ENCODE measurements around the gene PHYHIPL. TPM values are rescaled to one million over a fixed set of nuclear protein-coding genes. Genes with fewer than 3 reads are reported as not detected.

The PHYHIPL gene
- total and polyA plus RNA-seq, 2 of the 8 experiments (the other 6 are each of a cell fraction or from before 2014, with no cell fraction given) = 0.23 to 0.48 TPM

DNA sequence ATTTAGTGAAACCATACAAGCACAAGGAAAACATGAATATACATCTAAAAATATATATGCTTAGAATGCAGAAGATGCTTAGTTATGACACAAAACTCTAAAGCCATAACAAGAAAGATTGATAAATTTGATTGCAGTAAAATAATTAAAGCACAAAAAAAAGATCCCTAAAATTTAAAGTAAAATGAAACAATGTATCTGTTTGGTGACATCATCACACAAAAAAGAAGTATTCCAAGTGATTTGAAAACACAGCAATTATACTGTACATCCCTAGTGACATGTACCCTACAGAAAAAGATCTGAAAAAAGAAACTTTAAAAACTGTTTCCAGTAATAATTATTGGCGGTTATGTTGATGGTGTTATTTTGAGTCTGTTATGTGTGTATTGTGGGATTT, 37.7 kb downstream of the PHYHIPL start:
- no peak overlapping the region for H2AK5ac ChIP-seq (ENCODE audit: low read depth, low read length)
- H3K4ac ChIP-seq (replicated peaks; ENCODE audit: insufficient read length, low read depth, low read length) = no peak overlapping the region
- no peak overlapping the region for H3K27ac ChIP-seq (ENCODE audit: low read depth, low read length)
- no peaks in the 10 kb centered on the region for H3K79me2 ChIP-seq (ENCODE audit: control insufficient read depth in 1 of 2, insufficient read depth in 2 of 2, low read length in 2 of 2)
- no peak overlapping the region for H2BK12ac ChIP-seq (ENCODE audit: low read depth, low read length)
- H2AFZ ChIP-seq (ENCODE audit: low read length) = no peak overlapping the region
- H3K9me3 ChIP-seq (ENCODE audit: insufficient read depth in 2 of 2, low read depth in 1 of 2, low read length in 1 of 2) = no peaks in the 10 kb centered on the region; a peak in 1 of 4 replicates
- ChIA-PET CTCF (ENCODE audit: partially characterized antibody) (no interaction called here), POLR2A (ENCODE audit: partially characterized antibody) (no interaction called here)
- no peaks in the 10 kb centered on the region for H3K4me1 ChIP-seq (replicated peaks in 1 of 4; ENCODE audit: control insufficient read depth in 3 of 4, insufficient read depth in 4 of 4, low read length in 3 of 4)
- H4K91ac ChIP-seq (replicated peaks; ENCODE audit: insufficient read length, low read length) = no peak overlapping the region
- H3K56ac ChIP-seq (replicated peaks; ENCODE audit: insufficient read length, low read depth, low read length) = no peak overlapping the region
- no peak for FAIRE-seq
- H2BK5ac ChIP-seq (ENCODE audit: low read depth, low read length) = no peak overlapping the region
- H3K23ac ChIP-seq (ENCODE audit: insufficient read length) = no peak overlapping the region
- H3K4me3 ChIP-seq (ENCODE audit: extremely low read depth in 1 of 4, insufficient read depth in 2 of 4, low read depth in 3 of 4, low read length in 4 of 4) = no peak overlapping the region
- no peaks in the 10 kb centered on the region for H4K20me1 ChIP-seq (replicated peaks in 1 of 2; ENCODE audit: control insufficient read depth in 1 of 2, insufficient read depth in 2 of 2, low read length in 2 of 2)
- no peak overlapping the region for H3K14ac ChIP-seq (ENCODE audit: insufficient read length)
- H3K9ac ChIP-seq (replicated peaks in 1 of 4; ENCODE audit: extremely low read depth in 1 of 4, low read depth in 3 of 4, low read length in 3 of 4) = no peak overlapping the region
- no peak overlapping the region for H4K5ac ChIP-seq (ENCODE audit: insufficient read length, low read depth, low read length)
- H2BK120ac ChIP-seq (replicated peaks; ENCODE audit: low read depth, low read length) = no peak overlapping the region
- no peaks in the 10 kb centered on the region for H3K79me1 ChIP-seq (ENCODE audit: low read depth, low read length)
- H3K36me3 ChIP-seq (ENCODE audit: control insufficient read depth in 2 of 4, insufficient read depth in 4 of 4, low read length in 3 of 4) = no peaks in the 10 kb centered on the region
- H3K4me2 ChIP-seq (ENCODE audit: insufficient read depth in 1 of 2, low read depth in 2 of 2, low read length in 2 of 2) = no peak overlapping the region
- no peak overlapping the region for H2BK15ac ChIP-seq (ENCODE audit: low read length)
- DNase-seq (ENCODE audit: low read depth in 1 of 2, low spot score in 2 of 2) = no peak
- H3K27me3 ChIP-seq (replicated peaks in 1 of 4; ENCODE audit: control insufficient read depth in 3 of 4, extremely low read depth in 1 of 4, insufficient read depth in 3 of 4, low read length in 3 of 4) = no peaks in the 10 kb centered on the region
- WGBS, 2 experiments (ENCODE audit: extremely low coverage in 1 of 2, insufficient coverage in 1 of 2, insufficient read length in 1 of 2, insufficient replicate concordance in 2 of 2, low coverage in 1 of 2, low lambda C conversion rate in 2 of 2, missing lambda C conversion rate in 1 of 2) = 97% methylated on average over 1 of the region's 1 CpG; no CpG with 5 or more reads in 1 of the 2 experiments
- no peak overlapping the region for H4K8ac ChIP-seq (ENCODE audit: extremely low read depth, insufficient read depth, low read length)
- H2BK20ac ChIP-seq (ENCODE audit: low read length) = no peak overlapping the region
- no peak overlapping the region for H3K18ac ChIP-seq (ENCODE audit: extremely low read depth, low read length)
- no peaks in the 10 kb centered on the region for H3K23me2 ChIP-seq (ENCODE audit: low read depth, low read length)
- no peak for TF ChIP-seq SP1 (IDR thresholded peaks at IDR 0.05; ENCODE audit: low read depth, low read length)
- no peak for TF ChIP-seq NANOG (IDR thresholded peaks at IDR 0.05; ENCODE audit: insufficient read depth, low read depth, low read length, poor library complexity, severe bottlenecking)
- TF ChIP-seq SIX5 (IDR thresholded peaks at IDR 0.05; ENCODE audit: low read depth, low read length) = no peak
- TF ChIP-seq SUZ12 (IDR thresholded peaks at IDR 0.05; ENCODE audit: low read length) = no peak
- no peak for TF ChIP-seq JUND (IDR thresholded peaks at IDR 0.05; ENCODE audit: low read length)
- TF ChIP-seq HDAC2 (IDR thresholded peaks at IDR 0.05; ENCODE audit: borderline replicate concordance in 1 of 2, low read depth in 2 of 2, low read length in 2 of 2) = no peak
- no peak for TF ChIP-seq ASH2L (IDR thresholded peaks at IDR 0.05; ENCODE audit: low read length)
- TF ChIP-seq CBX5 (IDR thresholded peaks at IDR 0.05; ENCODE audit: low read depth, low read length) = no peak
- TF ChIP-seq SP2 (IDR thresholded peaks at IDR 0.05; ENCODE audit: low read length) = no peak
- TF ChIP-seq EP300 (IDR thresholded peaks at IDR 0.05; ENCODE audit: borderline replicate concordance in 1 of 2, low read depth in 2 of 2, low read length in 2 of 2) = no peak
- no peak for TF ChIP-seq PHF8 (conservative IDR thresholded peaks at IDR 0.05; ENCODE audit: low read depth, low read length)
- TF ChIP-seq, protein P1, sequence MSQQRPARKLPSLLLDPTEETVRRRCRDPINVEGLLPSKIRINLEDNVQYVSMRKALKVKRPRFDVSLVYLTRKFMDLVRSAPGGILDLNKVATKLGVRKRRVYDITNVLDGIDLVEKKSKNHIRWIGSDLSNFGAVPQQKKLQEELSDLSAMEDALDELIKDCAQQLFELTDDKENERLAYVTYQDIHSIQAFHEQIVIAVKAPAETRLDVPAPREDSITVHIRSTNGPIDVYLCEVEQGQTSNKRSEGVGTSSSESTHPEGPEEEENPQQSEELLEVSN (IDR thresholded peaks at IDR 0.05) = no peak
- no peak for TF ChIP-seq EZH2 (IDR thresholded peaks at IDR 0.05; ENCODE audit: low read depth, low read length, severe bottlenecking)
- TF ChIP-seq GABPA (IDR thresholded peaks at IDR 0.05; ENCODE audit: borderline replicate concordance, insufficient read depth, low read length) = no peak
